ENCODE results near the gene FAM110D. TPM values are rescaled to one million over a fixed set of nuclear protein-coding genes. Genes with fewer than 3 reads are reported as not detected.

FAM110D gene
- total and polyA plus RNA-seq, 2 of the 8 experiments (the other 6 are each of a cell fraction or from before 2014, with no cell fraction given): 0.21 to 0.48 TPM

GRCh38 chr1:26112407-26112775, 46.5 kb upstream of the FAM110D start:
- Histone ChIP-seq H2AFZ (ENCODE audit: low read length) (no peak overlapping the region), H2BK120ac (replicated peaks; ENCODE audit: low read depth, low read length) (no peak overlapping the region), H3K4ac (replicated peaks; ENCODE audit: insufficient read length, low read depth, low read length) (no peak overlapping the region), H3K4me2 (ENCODE audit: insufficient read depth in 1 of 2, low read depth in 2 of 2, low read length in 2 of 2) (peak overlapping the region; percentile 77 to 89), H4K8ac (ENCODE audit: extremely low read depth, insufficient read depth, low read length) (peak overlapping the region; percentile 81; the same call in 1 of the 2 replicates), H2BK20ac (ENCODE audit: low read length) (no peak overlapping the region), H2BK15ac (ENCODE audit: low read length) (no peak overlapping the region), H3K23me2 (ENCODE audit: low read depth, low read length) (peaks cover 9% of the 10 kb centered on the region), H2BK12ac (ENCODE audit: low read depth, low read length) (peak overlapping the region; percentile 10; the same call in 1 of the 2 replicates), H3K56ac (replicated peaks; ENCODE audit: insufficient read length, low read depth, low read length) (no peak overlapping the region), H4K91ac (replicated peaks; ENCODE audit: insufficient read length, low read length) (no peak overlapping the region), H3K14ac (ENCODE audit: insufficient read length) (no peak overlapping the region), H3K79me2 (ENCODE audit: control insufficient read depth in 1 of 2, insufficient read depth in 2 of 2, low read length in 2 of 2) (no peaks in the 10 kb centered on the region), H3K18ac (ENCODE audit: extremely low read depth, low read length) (no peak overlapping the region; the same call in 1 of the 2 replicates), H2BK5ac (ENCODE audit: low read depth, low read length) (peak overlapping the region; percentile 67; the same call in 1 of the 2 replicates), H2AK5ac (ENCODE audit: low read depth, low read length) (no peak overlapping the region), H3K27me3 (replicated peaks in 1 of 4; ENCODE audit: control insufficient read depth in 3 of 4, extremely low read depth in 1 of 4, insufficient read depth in 3 of 4, low read length in 3 of 4) (peaks cover 0 to 11% (median 7%) of the 10 kb centered on the region in 4 experiments; a peak in 4 of 7 replicates), H3K36me3 (ENCODE audit: control insufficient read depth in 2 of 4, insufficient read depth in 4 of 4, low read length in 3 of 4) (peaks cover 0 to 4% (median 0%) of the 10 kb centered on the region in 4 experiments; a peak in 2 of 8 replicates), H4K5ac (ENCODE audit: insufficient read length, low read depth, low read length) (no peak overlapping the region), H4K20me1 (replicated peaks in 1 of 2; ENCODE audit: control insufficient read depth in 1 of 2, insufficient read depth in 2 of 2, low read length in 2 of 2) (peaks cover 0 to 1% of the 10 kb centered on the region in 2 experiments), H3K23ac (ENCODE audit: insufficient read length) (no peak overlapping the region), H3K27ac (ENCODE audit: low read depth, low read length) (peak overlapping the region; percentile 55), H3K9ac (replicated peaks in 1 of 4; ENCODE audit: extremely low read depth in 1 of 4, low read depth in 3 of 4, low read length in 3 of 4) (peak overlapping the region in 3 of 4 experiments; percentile 84 to 89 (median 89); a peak in 6 of 7 replicates), H3K9me3 (ENCODE audit: insufficient read depth in 2 of 2, low read depth in 1 of 2, low read length in 1 of 2) (no peaks in the 10 kb centered on the region), H3K4me3 (ENCODE audit: extremely low read depth in 1 of 4, insufficient read depth in 2 of 4, low read depth in 3 of 4, low read length in 4 of 4) (peak overlapping the region; percentile 78 to 92 (median 89)), H3K79me1 (ENCODE audit: low read depth, low read length) (no peaks in the 10 kb centered on the region), H3K4me1 (replicated peaks in 1 of 4; ENCODE audit: control insufficient read depth in 3 of 4, insufficient read depth in 4 of 4, low read length in 3 of 4) (peaks cover 0 to 5% (median 3%) of the 10 kb centered on the region in 4 experiments; a peak in 3 of 7 replicates)
- 16% methylated on average over 7 of the region's 9 CpGs; no CpG with 5 or more reads in 1 of the 2 experiments for WGBS, 2 experiments (ENCODE audit: extremely low coverage in 1 of 2, insufficient coverage in 1 of 2, insufficient read length in 1 of 2, insufficient replicate concordance in 2 of 2, low coverage in 1 of 2, low lambda C conversion rate in 2 of 2, missing lambda C conversion rate in 1 of 2)
- FAIRE-seq: no peak
- ChIA-PET POLR2A (ENCODE audit: partially characterized antibody) (interaction anchor here (0.8 to 2.4 kb wide), 7 partner anchors 9 to 44 kb away, joined by 3 to 9 read pairs (median 4); no protein-coding TSS in a partner anchor), CTCF (ENCODE audit: partially characterized antibody) (interaction anchor here (0.6 to 2.0 kb wide), 8 partner anchors 9 to 76 kb away, joined by 3 to 9 read pairs (median 3); partner anchors contain the start of gene ZNF593)
- no peak for TF ChIP-seq NANOG (IDR thresholded peaks at IDR 0.05; ENCODE audit: insufficient read depth, low read depth, low read length, poor library complexity, severe bottlenecking)
- no peak for TF ChIP-seq RNF2 (IDR thresholded peaks at IDR 0.05; ENCODE audit: borderline replicate concordance, low read depth, low read length, missing control alignments, poor library complexity, severe bottlenecking)
- TF ChIP-seq, protein P1, sequence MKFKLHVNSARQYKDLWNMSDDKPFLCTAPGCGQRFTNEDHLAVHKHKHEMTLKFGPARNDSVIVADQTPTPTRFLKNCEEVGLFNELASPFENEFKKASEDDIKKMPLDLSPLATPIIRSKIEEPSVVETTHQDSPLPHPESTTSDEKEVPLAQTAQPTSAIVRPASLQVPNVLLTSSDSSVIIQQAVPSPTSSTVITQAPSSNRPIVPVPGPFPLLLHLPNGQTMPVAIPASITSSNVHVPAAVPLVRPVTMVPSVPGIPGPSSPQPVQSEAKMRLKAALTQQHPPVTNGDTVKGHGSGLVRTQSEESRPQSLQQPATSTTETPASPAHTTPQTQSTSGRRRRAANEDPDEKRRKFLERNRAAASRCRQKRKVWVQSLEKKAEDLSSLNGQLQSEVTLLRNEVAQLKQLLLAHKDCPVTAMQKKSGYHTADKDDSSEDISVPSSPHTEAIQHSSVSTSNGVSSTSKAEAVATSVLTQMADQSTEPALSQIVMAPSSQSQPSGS (IDR thresholded peaks at IDR 0.05; ENCODE audit: low read length): no peak
- TF ChIP-seq SUZ12 (IDR thresholded peaks at IDR 0.05; ENCODE audit: low read length): peak; percentile 32; the same call in 1 of the 2 replicates
- no peak for TF ChIP-seq RBBP5 (IDR thresholded peaks at IDR 0.05; ENCODE audit: borderline replicate concordance, low read depth, low read length)
- no peak for TF ChIP-seq SRF (IDR thresholded peaks at IDR 0.05; ENCODE audit: low read depth, low read length)
- TF ChIP-seq, protein P2, sequence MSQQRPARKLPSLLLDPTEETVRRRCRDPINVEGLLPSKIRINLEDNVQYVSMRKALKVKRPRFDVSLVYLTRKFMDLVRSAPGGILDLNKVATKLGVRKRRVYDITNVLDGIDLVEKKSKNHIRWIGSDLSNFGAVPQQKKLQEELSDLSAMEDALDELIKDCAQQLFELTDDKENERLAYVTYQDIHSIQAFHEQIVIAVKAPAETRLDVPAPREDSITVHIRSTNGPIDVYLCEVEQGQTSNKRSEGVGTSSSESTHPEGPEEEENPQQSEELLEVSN (IDR thresholded peaks at IDR 0.05): no peak
- no peak for TF ChIP-seq TAF7 (optimal IDR thresholded peaks at IDR 0.05; ENCODE audit: borderline replicate concordance, low read depth, low read length)
- DNase-seq (ENCODE audit: low read depth in 1 of 2, low spot score in 2 of 2): no peak
